ENCODE results near the gene DDO. TPM values are rescaled to one million over a fixed set of nuclear protein-coding genes. Genes with fewer than 3 reads are reported as not detected.

DDO gene
- total RNA-seq, 4 donors from 2014 or later = 0.59 to 2.1 (median 1.4) TPM

GRCh38 chr6:110364364-110365105, 50.8 kb downstream of the DDO start:
- no peak overlapping the region for H3K27ac ChIP-seq
- WGBS, 2 donors = 62 to 66% methylated on average over 5 of the region's 5 CpGs
- TF ChIP-seq EP300 (IDR thresholded peaks at IDR 0.05) (no peak), POLR2A (IDR thresholded peaks at IDR 0.05) (no peak), CTCF (IDR thresholded peaks at IDR 0.05) (no peak)

DNA sequence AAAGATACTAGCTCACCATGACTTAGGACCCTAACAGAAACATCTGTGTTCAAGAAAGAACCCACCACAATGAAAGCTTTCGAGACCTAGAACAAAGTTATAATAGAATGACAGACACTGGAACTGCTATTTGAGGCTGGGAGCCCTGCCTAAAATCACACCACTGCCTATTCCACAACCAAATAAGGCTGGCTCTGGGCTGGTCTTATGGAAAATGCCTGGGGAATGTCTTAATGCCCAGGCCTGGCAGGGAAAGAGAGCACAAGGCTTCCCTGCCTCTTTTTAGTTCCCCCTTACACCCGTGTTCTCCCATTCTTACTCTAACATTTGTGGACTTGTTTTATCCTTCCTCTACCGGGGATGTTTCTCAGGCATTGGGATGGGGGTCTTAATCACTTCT, 51.6 kb downstream of the DDO start:
- Histone ChIP-seq H3K4me3 (no peak overlapping the region), H3K27me3 (peaks cover 0 to 4% of the 10 kb centered on the region in 2 donors), H3K36me3 (no peaks in the 10 kb centered on the region), H3K9me3 (peaks cover 0 to 6% (median 0%) of the 10 kb centered on the region in 4 donors), H3K27ac (no peak overlapping the region), H3K4me1 (peaks cover 0 to 2% (median under 1%) of the 10 kb centered on the region in 4 donors)
- TF ChIP-seq CTCF (IDR thresholded peaks at IDR 0.05) (no peak), POLR2A (IDR thresholded peaks at IDR 0.05) (no peak), EP300 (IDR thresholded peaks at IDR 0.05) (no peak)
- no peak for DNase-seq (ENCODE audit: low spot score in 2 of 2)
- 40 to 60% methylated on average over 3 of the region's 3 CpGs for WGBS, 2 donors

More at GRCh38 chr6:110364364-110365105, 50.8 kb downstream of the DDO start:
- Histone ChIP-seq H3K9me3 (peaks cover 0 to 6% (median 0%) of the 10 kb centered on the region in 4 donors), H3K4me1 (no peaks in the 10 kb centered on the region), H3K4me3 (no peak overlapping the region), H3K27me3 (no peaks in the 10 kb centered on the region), H3K36me3 (no peaks in the 10 kb centered on the region)
- DNase-seq (ENCODE audit: low spot score in 2 of 2) = no peak

- Histone ChIP-seq H3K4me3 (no peak overlapping the region), H3K36me3 (no peaks in the 10 kb centered on the region), H3K27ac (no peak overlapping the region), H3K27me3 (peaks cover 0 to 25% of the 10 kb centered on the region in 2 donors), H3K4me1 (peaks cover 0 to 16% (median 4%) of the 10 kb centered on the region in 4 donors), H3K9me3 (peaks cover 0 to 6% (median 0%) of the 10 kb centered on the region in 4 donors)
- DNase-seq (ENCODE audit: low spot score in 2 of 2) = no peak
- TF ChIP-seq POLR2A (IDR thresholded peaks at IDR 0.05) (no peak), CTCF (IDR thresholded peaks at IDR 0.05) (no peak), EP300 (IDR thresholded peaks at IDR 0.05) (no peak)
- WGBS, 2 donors = 43 to 66% methylated on average over 3 of the region's 3 CpGs
Observed at GRCh38 chr6:110360676-110361075, 54.7 kb downstream of the DDO start.

DNA sequence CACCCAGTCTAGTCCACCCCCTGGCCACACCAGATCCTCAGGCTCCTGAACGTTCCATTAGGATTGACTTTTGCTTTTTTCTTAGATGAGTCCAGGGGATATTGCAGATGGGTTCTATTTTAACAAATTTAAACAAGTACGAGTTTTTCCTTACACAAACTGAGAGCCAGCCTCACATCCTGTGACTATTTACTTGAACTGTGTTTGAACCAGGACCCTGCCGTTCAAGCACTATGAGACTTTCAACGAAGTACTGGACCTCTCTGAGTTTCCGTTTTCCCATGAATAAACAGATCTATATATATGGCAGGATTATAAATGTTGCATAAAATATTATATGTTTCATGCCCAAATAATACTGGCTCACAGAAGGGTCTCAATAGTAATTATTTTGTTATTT, 55.8 kb downstream of the DDO start:
- Histone ChIP-seq H3K27ac (no peak overlapping the region), H3K36me3 (no peaks in the 10 kb centered on the region), H3K27me3 (peaks cover 0 to 25% of the 10 kb centered on the region in 2 donors), H3K4me3 (no peak overlapping the region), H3K9me3 (peaks cover 0 to 6% (median 0%) of the 10 kb centered on the region in 4 donors), H3K4me1 (peaks cover 0 to 16% (median 4%) of the 10 kb centered on the region in 4 donors)
- DNase-seq (ENCODE audit: low spot score in 2 of 2) = no peak
- WGBS, 2 donors = 55 to 56% methylated on average over 5 of the region's 5 CpGs
- TF ChIP-seq CTCF (IDR thresholded peaks at IDR 0.05) (no peak), EP300 (IDR thresholded peaks at IDR 0.05) (no peak), POLR2A (IDR thresholded peaks at IDR 0.05) (no peak)

DNA sequence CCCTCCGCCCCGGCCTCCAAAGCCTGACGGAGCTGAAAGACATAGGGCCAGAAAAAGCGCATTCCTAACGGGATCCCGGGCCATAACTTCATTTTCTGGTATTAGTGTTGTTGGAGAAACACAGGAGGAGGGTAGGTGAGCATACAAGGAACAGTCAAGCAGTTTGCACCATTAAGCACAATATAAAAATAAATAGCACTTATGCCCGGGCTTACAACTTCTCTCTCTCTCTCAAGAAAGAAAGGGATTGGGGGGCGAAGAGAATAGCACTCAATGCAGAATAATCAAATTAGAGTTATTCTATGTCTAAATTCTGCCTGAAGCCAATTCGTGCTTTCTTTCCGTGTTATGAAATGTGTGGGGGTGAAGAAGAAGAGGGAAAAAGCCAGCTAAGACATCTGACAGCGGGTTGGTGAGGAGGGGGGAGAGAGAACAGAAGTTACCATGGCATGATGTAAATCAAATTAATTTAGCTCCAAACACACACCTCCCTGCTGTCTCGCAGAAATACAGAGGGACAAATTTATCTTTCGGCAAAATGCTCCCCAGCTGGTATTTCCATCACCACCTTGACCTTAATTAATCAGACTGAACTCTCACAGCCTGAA, 56.7 kb downstream of the DDO start:
- DNase-seq (ENCODE audit: low spot score in 2 of 2) = no peak
- Histone ChIP-seq H3K9me3 (peaks cover 0 to 6% (median 0%) of the 10 kb centered on the region in 4 donors), H3K27ac (peak overlapping the region in 3 of 4 donors; percentile 64 to 77 (median 68)), H3K4me1 (peaks cover 0 to 16% (median 4%) of the 10 kb centered on the region in 4 donors), H3K36me3 (no peaks in the 10 kb centered on the region), H3K4me3 (peak overlapping the region; percentile 18 to 67 (median 54)), H3K27me3 (peaks cover 0 to 25% of the 10 kb centered on the region in 2 donors)
- no peak for TF ChIP-seq POLR2A (IDR thresholded peaks at IDR 0.05)
- TF ChIP-seq EP300 (IDR thresholded peaks at IDR 0.05) = no peak
- TF ChIP-seq CTCF (IDR thresholded peaks at IDR 0.05) = no peak
- 46 to 48% methylated on average over 13 of the region's 13 CpGs for WGBS, 2 donors

All from tibial nerve (tissue), 4 donors.